ENCODE results near the gene CDK6.

CDK6 gene

GRCh38 chr7:92602352-92603088 is 233.9 kb downstream of the CDK6 start:
- DNase-seq (ENCODE audit: low read depth in 2 of 2, low spot score in 1 of 2): no peak

GRCh38 chr7:92598310-92598981 is 237.9 kb downstream of the CDK6 start:
- DNase-seq (ENCODE audit: low read depth in 2 of 2, low spot score in 1 of 2): no peak

- DNase-seq (ENCODE audit: low read depth in 2 of 2, low spot score in 1 of 2): no peak
These were observed 241.1 kb downstream of the CDK6 start for GRCh38 chr7:92595281-92595680.

GRCh38 chr7:92594746-92595145 is 241.6 kb downstream of the CDK6 start:
- DNase-seq (ENCODE audit: low read depth in 2 of 2, low spot score in 1 of 2): no peak

- no peak for DNase-seq (ENCODE audit: low read depth in 2 of 2, low spot score in 1 of 2)
These were observed 245.6 kb downstream of the CDK6 start for GRCh38 chr7:92590711-92591310.

- no peak for DNase-seq (ENCODE audit: low read depth in 2 of 2, low spot score in 1 of 2)
These were observed 247.3 kb downstream of the CDK6 start for GRCh38 chr7:92589056-92589455.

- no peak for DNase-seq (ENCODE audit: low read depth in 2 of 2, low spot score in 1 of 2)
These were observed 247.8 kb downstream of the CDK6 start for GRCh38 chr7:92588561-92588960.

GRCh38 chr7:92586841-92587240 is 249.5 kb downstream of the CDK6 start:
- DNase-seq (ENCODE audit: low read depth in 2 of 2, low spot score in 1 of 2): no peak

- DNase-seq (ENCODE audit: low read depth in 2 of 2, low spot score in 1 of 2): no peak
These were observed 250.0 kb downstream of the CDK6 start for GRCh38 chr7:92586403-92586802.

- no peak for DNase-seq (ENCODE audit: low read depth in 2 of 2, low spot score in 1 of 2)
These were observed 251.4 kb downstream of the CDK6 start for GRCh38 chr7:92584953-92585352.

- no peak for DNase-seq (ENCODE audit: low read depth in 2 of 2, low spot score in 1 of 2)
These were observed 253.4 kb downstream of the CDK6 start for GRCh38 chr7:92582948-92583347.

- DNase-seq (ENCODE audit: low read depth in 2 of 2, low spot score in 1 of 2): no peak
These were observed 260.1 kb downstream of the CDK6 start for GRCh38 chr7:92576296-92576695.

GRCh38 chr7:92569137-92569536 is 267.2 kb downstream of the CDK6 start:
- DNase-seq (ENCODE audit: low read depth in 2 of 2, low spot score in 1 of 2): no peak

- no peak for DNase-seq (ENCODE audit: low read depth in 2 of 2, low spot score in 1 of 2)
These were observed 268.9 kb downstream of the CDK6 start for GRCh38 chr7:92567460-92567859.

GRCh38 chr7:92563345-92563744 is 273.0 kb downstream of the CDK6 start:
- no peak for DNase-seq (ENCODE audit: low read depth in 2 of 2, low spot score in 1 of 2)

- DNase-seq (ENCODE audit: low read depth in 2 of 2, low spot score in 1 of 2): no peak
These were observed 275.8 kb downstream of the CDK6 start for GRCh38 chr7:92560602-92561001.

GRCh38 chr7:92557808-92558362 is 278.5 kb downstream of the CDK6 start:
- DNase-seq (ENCODE audit: low read depth in 2 of 2, low spot score in 1 of 2): no peak

- DNase-seq (ENCODE audit: low read depth in 2 of 2, low spot score in 1 of 2): no peak
These were observed 279.1 kb downstream of the CDK6 start for GRCh38 chr7:92557249-92557648.

Measured in stimulated activated CD8-positive, alpha-beta memory T cell treated with anti-CD3 and anti-CD28 coated beads, Interleukin-4, amount 100 ng/mL, for 1 hour (primary cell).